GM10266 (cell line): ENCODE results near the gene IL1F10.

Source experiments
- DNase-seq: peaks from one replicate; pipeline ENCODE4 v3.0.0; 2012; ENCODE audit errors: extremely low spot score
- CTCF ChIP-seq: IDR thresholded peaks from 2 replicates; pipeline ENCODE4 v1.5.1; 2012; ENCODE audit warnings: mild to moderate bottlenecking, low read depth; ENCODE audit not compliant: control insufficient read depth, insufficient read depth; ENCODE audit errors: missing control alignments

The IL1F10 gene

DNA sequence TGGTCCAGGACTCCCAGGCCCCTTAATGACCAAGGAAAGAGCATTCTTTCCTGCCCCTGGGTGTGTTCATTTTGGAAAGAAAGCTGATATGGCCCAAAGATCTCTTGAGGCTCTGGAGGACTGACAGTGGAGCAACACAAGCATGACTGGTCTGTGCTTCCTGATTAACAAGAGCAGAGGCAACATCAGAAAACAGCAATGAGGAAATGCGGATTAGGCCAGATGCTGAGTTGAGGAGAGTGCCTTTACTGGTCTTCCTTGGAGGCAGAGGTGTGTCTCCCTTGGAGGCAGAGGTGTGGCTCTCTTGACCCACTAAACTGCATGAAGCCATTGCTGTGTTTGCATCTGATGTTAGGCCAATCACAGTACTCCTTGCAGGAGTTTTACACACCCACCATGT is 35.0 kb upstream of the IL1F10 start:
- TF ChIP-seq CTCF = no peak
- no peak for DNase-seq

DNA sequence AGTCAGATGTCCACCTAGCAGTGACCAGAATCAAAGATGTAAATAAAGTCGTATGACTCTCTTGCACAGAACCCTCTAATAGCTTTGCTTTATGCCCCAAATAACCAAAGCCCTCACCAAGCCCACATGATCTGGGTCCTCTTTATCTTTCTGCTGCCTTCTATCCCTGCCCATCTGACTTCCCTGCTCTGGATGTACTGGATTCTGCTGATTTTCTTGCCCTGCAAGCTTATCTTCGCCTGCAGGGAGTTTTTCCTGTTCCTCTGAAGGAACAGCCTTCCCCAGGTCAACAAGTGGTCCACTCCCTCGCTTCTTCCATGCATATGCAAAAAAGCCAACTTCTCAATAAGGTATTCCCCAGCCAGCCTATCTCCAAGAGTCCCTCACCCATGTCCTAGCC is 33.8 kb upstream of the IL1F10 start:
- no peak for TF ChIP-seq CTCF
- DNase-seq = no peak

DNA sequence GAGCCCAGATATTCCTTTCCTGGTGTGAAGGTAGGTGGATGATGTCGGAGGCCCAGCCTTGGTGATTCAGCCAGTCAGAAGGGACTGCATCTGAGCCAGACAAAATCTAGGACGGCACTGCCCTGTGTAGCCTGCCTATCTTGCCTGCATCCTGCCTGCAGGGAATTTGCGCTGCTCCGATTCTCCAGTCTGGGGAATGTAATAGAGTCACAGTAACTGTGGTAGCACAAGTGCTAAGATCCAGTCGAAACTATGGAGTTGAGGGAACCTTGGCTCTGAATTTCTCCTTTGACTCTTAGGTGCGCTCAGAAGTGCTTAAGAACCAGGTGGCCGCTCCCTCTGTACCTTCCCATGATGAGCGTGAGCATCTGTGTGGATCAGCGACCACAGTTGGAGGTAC is 31.0 kb upstream of the IL1F10 start:
- no peak for TF ChIP-seq CTCF
- DNase-seq = no peak

DNA sequence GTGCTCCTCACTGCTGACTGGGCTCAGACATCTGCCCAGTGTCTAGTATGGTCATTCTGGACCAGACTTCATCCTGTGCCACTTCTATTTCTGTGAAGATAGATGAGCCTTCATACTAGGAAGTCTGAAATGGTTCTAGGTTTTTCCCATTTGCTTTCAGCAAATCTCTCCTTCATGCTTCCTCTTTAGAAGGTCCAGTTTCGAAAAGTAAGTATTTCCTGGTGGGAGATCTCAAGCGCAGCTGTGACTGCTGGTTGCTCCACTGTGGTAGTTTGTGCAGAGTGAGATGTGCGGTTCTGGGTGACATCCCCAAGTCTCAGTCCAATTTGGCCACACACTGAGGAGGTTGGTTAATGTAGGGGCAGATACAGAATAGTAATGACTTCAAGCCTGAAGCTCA is 29.5 kb upstream of the IL1F10 start:
- DNase-seq = no peak
- no peak for TF ChIP-seq CTCF

DNA sequence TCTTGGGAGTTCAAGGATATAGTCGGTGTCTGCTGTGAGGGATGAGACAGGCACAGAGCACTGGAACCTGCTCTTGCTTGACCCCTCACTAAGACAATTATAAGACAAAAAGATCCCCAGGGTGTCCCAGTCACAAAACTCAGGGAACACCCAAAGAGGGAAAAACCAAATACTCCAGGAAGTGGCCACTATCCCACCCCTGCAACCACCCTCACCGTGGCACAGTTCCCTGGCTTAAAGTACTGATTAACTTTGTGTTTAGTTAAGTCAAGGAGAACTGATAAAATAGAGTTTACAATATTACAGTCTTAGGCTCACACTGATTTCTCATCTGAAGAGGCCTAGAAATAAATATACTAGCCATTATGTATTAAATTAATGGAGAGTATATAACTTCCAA is 28.6 kb upstream of the IL1F10 start:
- no peak for DNase-seq
- TF ChIP-seq CTCF = no peak

DNA sequence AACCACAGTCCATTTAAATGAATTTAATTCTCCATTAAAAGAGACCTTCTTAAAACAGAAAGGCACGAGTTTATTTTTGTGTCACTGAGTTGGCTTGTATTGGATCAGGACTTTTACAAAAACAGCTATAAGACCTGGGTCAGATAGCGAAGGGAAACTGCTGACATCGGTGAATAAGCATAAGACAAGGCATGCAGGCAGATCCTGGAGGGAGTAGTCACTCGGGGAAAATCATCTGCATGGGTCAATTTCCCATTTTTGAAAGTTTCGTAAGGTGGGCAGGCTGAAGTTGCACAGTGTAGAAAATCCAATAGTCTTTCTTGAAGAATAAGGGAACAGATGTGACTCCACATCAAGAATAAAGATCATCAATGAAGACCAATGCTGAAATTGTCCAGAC is 28.1 kb upstream of the IL1F10 start:
- TF ChIP-seq CTCF = no peak
- no peak for DNase-seq

GRCh38 chr2:113041871-113042270 is 25.9 kb upstream of the IL1F10 start:
- no peak for TF ChIP-seq CTCF
- no peak for DNase-seq
